Stimulated activated CD4-positive, alpha-beta T cell treated with anti-CD3 and anti-CD28 coated beads, Interleukin-15, amount 100 ng/mL, for 1 hour (primary cell): ENCODE data around the gene PDK1.
"Not testable (repeated sequence)": the region's sequence is repeated elsewhere in the genome, so short reads cannot be mapped to it uniquely, and the experiment has no call there.

Experiments used
- DNase-seq, 2 donors: peaks; one replicate each; pipeline ENCODE4 v3.0.0-alpha.2; 2020; ENCODE audit warnings: low read depth in 1 of 2, low spot score in 1 of 2

Gene PDK1

GRCh38 chr2:172552547-172553291 lies 3.2 kb upstream of the PDK1 start:
- no peak for DNase-seq

- no peak for DNase-seq
Measured at GRCh38 chr2:172554352-172555271, 1.3 kb upstream of the PDK1 start.

GRCh38 chr2:172555272-172555521 lies 693 bp upstream of the PDK1 start:
- no peak for DNase-seq

- DNase-seq: peak; percentile 19 to 40
Measured at GRCh38 chr2:172556284-172557033, 569 bp downstream of the PDK1 start.

- DNase-seq: no peak
Measured at GRCh38 chr2:172558372-172558771, 2.5 kb downstream of the PDK1 start.

- no peak for DNase-seq
Measured at GRCh38 chr2:172560721-172561120, 4.8 kb downstream of the PDK1 start.

GRCh38 chr2:172561270-172561669 lies 5.4 kb downstream of the PDK1 start:
- DNase-seq: no peak

GRCh38 chr2:172562298-172562697 lies 6.4 kb downstream of the PDK1 start:
- no peak for DNase-seq

- no peak for DNase-seq
Measured at GRCh38 chr2:172564376-172564775, 8.5 kb downstream of the PDK1 start.

- no peak for DNase-seq
Measured at GRCh38 chr2:172571245-172571644, 15.4 kb downstream of the PDK1 start.

GRCh38 chr2:172572981-172573380 lies 17.1 kb downstream of the PDK1 start:
- DNase-seq: no peak

GRCh38 chr2:172574965-172575364 lies 19.1 kb downstream of the PDK1 start:
- no peak for DNase-seq

- no peak for DNase-seq
Measured at GRCh38 chr2:172578054-172578453, 22.2 kb downstream of the PDK1 start.

GRCh38 chr2:172578860-172579512 lies 23.1 kb downstream of the PDK1 start:
- DNase-seq: no peak

GRCh38 chr2:172580544-172580943 lies 24.7 kb downstream of the PDK1 start:
- no peak for DNase-seq

GRCh38 chr2:172582656-172583055 lies 26.8 kb downstream of the PDK1 start:
- no peak for DNase-seq

- DNase-seq: no peak
Measured at GRCh38 chr2:172586245-172586891, 30.5 kb downstream of the PDK1 start.

- not testable (repeated sequence) for DNase-seq
Measured at GRCh38 chr2:172587231-172587630, 31.3 kb downstream of the PDK1 start.

- DNase-seq: no peak
Measured at GRCh38 chr2:172588931-172589330, 33.0 kb downstream of the PDK1 start.

- DNase-seq: not testable (repeated sequence)
Measured at GRCh38 chr2:172591386-172591785, 35.5 kb downstream of the PDK1 start.

GRCh38 chr2:172592190-172592589 lies 36.3 kb downstream of the PDK1 start:
- not testable (repeated sequence) for DNase-seq
